ENCODE data around the gene SGCB. TPM values are rescaled to one million over a fixed set of nuclear protein-coding genes. Genes with fewer than 3 reads are reported as not detected.
A peak's percentile ranks its signal among the peaks of the same experiment; 100 is the strongest.
"Not testable (repeated sequence)": the region's sequence is repeated elsewhere in the genome, so short reads cannot be mapped to it uniquely, and the experiment has no call there.

SGCB gene, protein sequence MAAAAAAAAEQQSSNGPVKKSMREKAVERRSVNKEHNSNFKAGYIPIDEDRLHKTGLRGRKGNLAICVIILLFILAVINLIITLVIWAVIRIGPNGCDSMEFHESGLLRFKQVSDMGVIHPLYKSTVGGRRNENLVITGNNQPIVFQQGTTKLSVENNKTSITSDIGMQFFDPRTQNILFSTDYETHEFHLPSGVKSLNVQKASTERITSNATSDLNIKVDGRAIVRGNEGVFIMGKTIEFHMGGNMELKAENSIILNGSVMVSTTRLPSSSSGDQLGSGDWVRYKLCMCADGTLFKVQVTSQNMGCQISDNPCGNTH
- 27.9 and 31.2 TPM in 2 replicates for total RNA-seq

DNA sequence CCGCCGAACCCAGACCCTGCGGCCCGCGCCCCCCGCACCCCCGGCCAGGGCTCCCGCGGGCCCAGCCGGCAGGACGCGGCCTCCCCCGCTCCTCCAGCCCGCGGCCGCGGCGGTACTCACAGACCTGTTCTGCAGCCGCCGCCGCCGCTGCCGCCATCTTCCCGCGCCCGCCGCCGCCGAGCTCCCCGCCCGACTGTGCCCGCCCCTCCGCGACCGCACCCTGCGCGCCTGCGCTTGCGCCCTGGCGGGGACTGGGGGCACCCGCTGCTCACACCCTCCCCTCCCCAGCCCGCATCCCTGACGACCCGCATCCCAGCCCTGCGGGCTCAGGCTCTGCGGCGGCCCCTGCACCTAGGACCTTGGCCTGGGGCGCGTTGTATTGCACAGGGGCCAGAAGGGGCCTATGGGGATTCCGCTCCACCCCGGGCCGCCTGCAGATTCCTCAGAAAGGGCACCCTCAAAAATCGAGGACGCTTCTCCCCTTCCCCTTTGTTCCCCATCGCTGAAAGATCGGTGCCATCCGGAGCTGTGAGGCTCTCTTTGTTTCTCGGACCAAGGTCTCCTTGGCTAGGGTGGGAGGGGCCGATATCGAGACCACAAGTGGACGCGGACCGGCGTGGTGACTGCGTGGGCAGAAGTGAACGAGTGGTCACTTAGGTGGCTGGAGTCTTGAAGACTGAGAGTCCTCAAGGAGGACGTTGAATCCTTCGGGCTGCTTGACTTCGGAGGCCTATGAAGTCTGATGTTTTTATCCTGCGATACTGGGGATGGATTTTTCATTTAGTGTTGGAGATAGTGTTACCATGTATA, at the start of gene SGCB:
TSS of gene SGCB (minus strand) at position 197 of the 810 bp plus-strand sequence. CDS start at position 157, 40 bp downstream.
- H3K27ac ChIP-seq (ENCODE audit: low read depth, low read length): peak within 1 kb of the TSS; percentile 40
- H3K4me3 ChIP-seq (ENCODE audit: insufficient read depth, low read length): peak within 1 kb of the TSS; percentile 83
- H3K79me2 ChIP-seq (ENCODE audit: insufficient read depth, low read length): peaks cover 41% of the 10 kb centered on the region
- peak within 1 kb of the TSS; percentile 95 for H3K4me2 ChIP-seq (ENCODE audit: insufficient read depth, low read length)
- H3K36me3 ChIP-seq (ENCODE audit: insufficient read depth, low read length): no peaks in the 10 kb centered on the region
- peaks cover 33% of the 10 kb centered on the region for H3K27me3 ChIP-seq (ENCODE audit: insufficient read depth, low read length)
- peaks cover 9% of the 10 kb centered on the region for H3K4me1 ChIP-seq (ENCODE audit: insufficient read depth, low read length)
- peak; percentile 96 for DNase-seq (ENCODE audit: insufficient read length, low spot score, missing footprints)
- H2AFZ ChIP-seq (ENCODE audit: low read length): peak within 1 kb of the TSS; percentile 98
- H4K20me1 ChIP-seq (ENCODE audit: insufficient read depth, low read length): peaks cover 14% of the 10 kb centered on the region
- no peak for TF ChIP-seq CTCF (IDR thresholded peaks at IDR 0.05; ENCODE audit: extremely low read depth, low read depth, low read length)
- H3K9me3 ChIP-seq (ENCODE audit: low read depth, low read length): no peaks in the 10 kb centered on the region

DNA sequence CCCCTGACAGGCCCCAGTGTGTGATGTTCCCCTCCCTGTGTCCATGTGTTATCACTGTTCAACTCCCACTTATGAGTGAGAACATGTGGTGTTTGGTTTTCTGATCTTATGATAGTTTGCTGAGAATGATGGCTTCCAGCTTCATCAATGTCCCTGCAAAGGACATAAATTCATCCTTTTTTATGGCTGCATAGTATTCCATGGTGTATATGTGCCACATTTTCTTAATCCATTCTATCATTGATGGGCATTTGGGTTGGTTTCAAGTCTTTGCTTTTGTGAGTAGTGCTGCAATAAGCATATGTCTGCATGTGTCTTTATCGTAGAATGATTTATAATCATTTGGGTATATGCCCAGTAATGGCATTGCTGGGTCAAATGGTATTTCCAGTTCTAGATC, 48.3 kb upstream of the SGCB start:
- DNase-seq (ENCODE audit: insufficient read length, low spot score, missing footprints); H3K9me3 ChIP-seq (ENCODE audit: low read depth, low read length); H2AFZ ChIP-seq (ENCODE audit: low read length); H3K4me2 ChIP-seq (ENCODE audit: insufficient read depth, low read length); H3K27ac ChIP-seq (ENCODE audit: low read depth, low read length); H3K27me3 ChIP-seq (ENCODE audit: insufficient read depth, low read length); H3K79me2 ChIP-seq (ENCODE audit: insufficient read depth, low read length); H4K20me1 ChIP-seq (ENCODE audit: insufficient read depth, low read length); H3K4me3 ChIP-seq (ENCODE audit: insufficient read depth, low read length); H3K4me1 ChIP-seq (ENCODE audit: insufficient read depth, low read length); H3K36me3 ChIP-seq (ENCODE audit: insufficient read depth, low read length): not testable (repeated sequence)

DNA sequence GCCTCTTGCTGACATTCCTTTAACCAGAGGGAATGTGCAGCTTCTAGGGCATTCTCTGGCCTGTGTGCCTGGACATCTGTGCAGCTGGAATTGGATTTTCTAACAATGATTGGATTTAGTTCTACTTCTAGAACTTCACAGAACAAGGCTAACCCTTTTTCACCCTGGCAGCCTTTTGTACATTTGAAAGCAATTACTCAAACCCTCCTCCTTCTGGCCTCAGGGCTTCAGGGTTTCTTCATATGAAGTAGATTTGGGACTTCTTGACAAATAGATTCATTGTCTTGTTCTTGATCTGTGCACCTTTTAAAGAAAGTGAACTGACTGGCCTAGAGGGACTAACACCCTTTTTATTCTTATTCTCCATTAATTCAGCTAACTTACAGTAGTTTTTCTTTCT, 43.1 kb upstream of the SGCB start:
- no peak for DNase-seq (ENCODE audit: insufficient read length, low spot score, missing footprints)
- no peaks in the 10 kb centered on the region for H3K9me3 ChIP-seq (ENCODE audit: low read depth, low read length)
- H3K27me3 ChIP-seq (ENCODE audit: insufficient read depth, low read length): no peaks in the 10 kb centered on the region

GRCh38 chr4:52079659-52080058, 41.6 kb upstream of the SGCB start:
- H3K4me2 ChIP-seq (ENCODE audit: insufficient read depth, low read length): no peak overlapping the region
- H2AFZ ChIP-seq (ENCODE audit: low read length): no peak overlapping the region
- H4K20me1 ChIP-seq (ENCODE audit: insufficient read depth, low read length): no peaks in the 10 kb centered on the region
- no peaks in the 10 kb centered on the region for H3K36me3 ChIP-seq (ENCODE audit: insufficient read depth, low read length)
- H3K4me1 ChIP-seq (ENCODE audit: insufficient read depth, low read length): no peaks in the 10 kb centered on the region
- no peak overlapping the region for H3K27ac ChIP-seq (ENCODE audit: low read depth, low read length)
- H3K4me3 ChIP-seq (ENCODE audit: insufficient read depth, low read length): no peak overlapping the region
- DNase-seq (ENCODE audit: insufficient read length, low spot score, missing footprints): no peak
- H3K79me2 ChIP-seq (ENCODE audit: insufficient read depth, low read length): no peaks in the 10 kb centered on the region
- H3K27me3 ChIP-seq (ENCODE audit: insufficient read depth, low read length): no peaks in the 10 kb centered on the region
- no peak for TF ChIP-seq CTCF (IDR thresholded peaks at IDR 0.05; ENCODE audit: extremely low read depth, low read depth, low read length)
- H3K9me3 ChIP-seq (ENCODE audit: low read depth, low read length): no peaks in the 10 kb centered on the region

More for the DNA sequence above, 43.1 kb upstream of the SGCB start:
- no peak overlapping the region for H3K27ac ChIP-seq (ENCODE audit: low read depth, low read length)
- no peaks in the 10 kb centered on the region for H3K36me3 ChIP-seq (ENCODE audit: insufficient read depth, low read length)
- no peak overlapping the region for H2AFZ ChIP-seq (ENCODE audit: low read length)
- no peaks in the 10 kb centered on the region for H3K79me2 ChIP-seq (ENCODE audit: insufficient read depth, low read length)
- no peaks in the 10 kb centered on the region for H3K4me1 ChIP-seq (ENCODE audit: insufficient read depth, low read length)
- H3K4me3 ChIP-seq (ENCODE audit: insufficient read depth, low read length): no peak overlapping the region
- H3K4me2 ChIP-seq (ENCODE audit: insufficient read depth, low read length): no peak overlapping the region
- no peaks in the 10 kb centered on the region for H4K20me1 ChIP-seq (ENCODE audit: insufficient read depth, low read length)
- TF ChIP-seq CTCF (IDR thresholded peaks at IDR 0.05; ENCODE audit: extremely low read depth, low read depth, low read length): no peak

Data from osteoblast (primary cell).